GM12864 (cell line): Measurements from ENCODE around the gene NF1.
"Not testable (repeated sequence)": the region's sequence is repeated elsewhere in the genome, so short reads cannot be mapped to it uniquely, and the experiment has no call there.

Source experiments
- DNase-seq: peaks from one replicate; pipeline ENCODE4 v3.0.0-alpha.2; 2011; ENCODE audit warnings: low read depth
- H3K4me3 ChIP-seq: 2 replicates; pipeline ENCODE4 v1.5.1; 2011; ENCODE audit warnings: mild to moderate bottlenecking, low read depth, low read length, control low read depth
- TF ChIP-seq, protein P1 (sequence below): IDR thresholded peaks from 2 replicates; pipeline ENCODE4 v1.5.1; 2011; ENCODE audit warnings: low read depth, mild to moderate bottlenecking, moderate library complexity, low read length, control low read depth, inconsistent platforms; ENCODE audit errors: missing control alignments

NF1 gene

DNA sequence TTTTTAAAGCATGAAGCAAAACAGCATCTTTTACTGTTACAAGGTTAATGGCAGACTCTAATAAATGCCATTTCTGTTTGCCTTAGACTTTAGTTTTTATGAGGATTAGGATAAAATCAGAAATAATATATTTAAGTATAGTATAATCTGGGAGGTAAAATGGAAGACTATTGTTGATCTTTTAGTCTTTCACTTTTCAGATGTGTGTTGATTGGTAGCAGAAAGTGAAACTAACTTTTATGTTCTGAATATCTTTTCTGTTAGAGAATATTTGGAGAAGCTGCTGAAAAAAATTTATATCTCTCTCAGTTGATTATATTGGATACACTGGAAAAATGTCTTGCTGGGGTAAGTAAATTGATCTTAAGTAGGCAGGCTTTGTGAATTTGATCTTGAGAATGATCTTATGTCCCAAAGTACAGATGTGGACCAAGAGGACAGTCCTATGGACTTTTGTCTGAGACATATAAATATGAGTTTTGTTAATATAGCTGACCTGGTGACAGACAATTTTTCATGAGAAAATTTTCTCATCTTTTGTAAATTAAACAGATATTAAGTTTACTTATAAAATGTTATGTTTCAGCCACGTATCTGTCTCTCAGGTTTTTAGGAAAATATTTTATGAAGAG, 64.1 kb downstream of the NF1 start:
- H3K4me3 ChIP-seq, result no peak overlapping the region
- TF ChIP-seq, protein P1, sequence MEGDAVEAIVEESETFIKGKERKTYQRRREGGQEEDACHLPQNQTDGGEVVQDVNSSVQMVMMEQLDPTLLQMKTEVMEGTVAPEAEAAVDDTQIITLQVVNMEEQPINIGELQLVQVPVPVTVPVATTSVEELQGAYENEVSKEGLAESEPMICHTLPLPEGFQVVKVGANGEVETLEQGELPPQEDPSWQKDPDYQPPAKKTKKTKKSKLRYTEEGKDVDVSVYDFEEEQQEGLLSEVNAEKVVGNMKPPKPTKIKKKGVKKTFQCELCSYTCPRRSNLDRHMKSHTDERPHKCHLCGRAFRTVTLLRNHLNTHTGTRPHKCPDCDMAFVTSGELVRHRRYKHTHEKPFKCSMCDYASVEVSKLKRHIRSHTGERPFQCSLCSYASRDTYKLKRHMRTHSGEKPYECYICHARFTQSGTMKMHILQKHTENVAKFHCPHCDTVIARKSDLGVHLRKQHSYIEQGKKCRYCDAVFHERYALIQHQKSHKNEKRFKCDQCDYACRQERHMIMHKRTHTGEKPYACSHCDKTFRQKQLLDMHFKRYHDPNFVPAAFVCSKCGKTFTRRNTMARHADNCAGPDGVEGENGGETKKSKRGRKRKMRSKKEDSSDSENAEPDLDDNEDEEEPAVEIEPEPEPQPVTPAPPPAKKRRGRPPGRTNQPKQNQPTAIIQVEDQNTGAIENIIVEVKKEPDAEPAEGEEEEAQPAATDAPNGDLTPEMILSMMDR, result no peak
- DNase-seq, result no peak

DNA sequence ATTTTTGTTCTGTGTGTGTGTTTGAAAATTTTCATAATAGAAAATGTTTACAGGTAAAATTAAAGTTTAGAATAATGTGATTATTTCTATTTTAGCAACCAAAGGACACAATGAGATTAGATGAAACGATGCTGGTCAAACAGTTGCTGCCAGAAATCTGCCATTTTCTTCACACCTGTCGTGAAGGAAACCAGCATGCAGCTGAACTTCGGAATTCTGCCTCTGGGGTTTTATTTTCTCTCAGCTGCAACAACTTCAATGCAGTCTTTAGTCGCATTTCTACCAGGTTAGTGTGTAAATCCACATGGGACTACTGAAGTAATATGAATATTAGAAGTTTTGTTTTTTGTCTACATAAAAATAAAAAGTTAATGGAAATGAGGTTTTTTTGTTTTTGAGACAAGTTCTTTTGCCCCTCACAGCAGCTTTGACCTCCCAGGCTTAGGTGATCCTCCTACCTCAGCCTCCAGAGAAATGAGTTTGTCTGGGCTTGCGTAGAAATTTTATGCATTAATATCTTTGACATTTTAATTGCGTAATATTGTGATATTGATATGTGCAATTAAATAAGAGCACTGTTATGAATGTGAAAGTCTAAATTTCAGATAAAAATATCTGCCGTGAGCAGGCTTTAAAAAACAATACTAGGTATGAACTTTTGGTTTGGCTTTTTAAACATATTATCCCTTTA, 68.5 kb downstream of the NF1 start:
- no peak overlapping the region for H3K4me3 ChIP-seq
- TF ChIP-seq, protein P1, result no peak
- no peak for DNase-seq

DNA sequence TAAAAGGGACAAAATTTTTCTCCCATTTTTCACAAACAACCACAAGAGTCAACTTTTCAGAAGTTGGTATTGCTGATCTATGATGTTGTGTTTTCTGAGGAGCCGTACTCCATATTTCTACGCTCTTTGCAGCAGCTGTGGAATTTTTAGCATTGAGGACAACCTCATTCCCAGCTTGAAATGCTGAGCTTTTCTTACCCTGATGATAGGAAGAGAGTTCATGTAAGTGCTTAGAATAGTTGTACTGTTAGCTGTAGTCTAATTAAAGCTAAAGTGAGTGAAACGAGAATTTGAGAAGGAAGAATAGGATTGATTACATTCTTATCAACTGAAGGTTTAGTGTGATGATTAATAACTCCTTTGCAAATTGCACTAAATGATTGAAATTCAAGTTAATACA, 72.3 kb downstream of the NF1 start:
- TF ChIP-seq, protein P1, result no peak
- H3K4me3 ChIP-seq, result no peak overlapping the region
- no peak for DNase-seq

DNA sequence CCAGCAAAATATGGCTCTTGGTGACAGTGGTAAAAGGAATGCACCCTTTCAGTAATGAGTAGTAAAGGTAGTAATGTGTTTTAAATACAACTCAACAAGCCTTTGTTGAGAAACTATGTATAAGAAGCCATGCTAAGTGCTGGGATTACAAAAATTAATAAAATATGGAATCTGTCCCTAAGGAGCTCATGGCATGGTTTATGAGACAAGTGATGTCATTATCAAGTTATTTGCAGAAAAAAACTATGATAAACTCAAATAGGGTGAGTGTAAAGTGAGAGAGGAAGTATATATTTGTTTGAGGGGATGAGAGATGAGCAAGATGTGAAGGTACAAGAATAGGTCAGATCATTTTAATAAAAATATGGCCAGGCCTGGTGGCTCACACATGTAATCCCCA, 76.9 kb downstream of the NF1 start:
- TF ChIP-seq, protein P1, result no peak
- H3K4me3 ChIP-seq, result no peak overlapping the region
- no peak for DNase-seq

DNA sequence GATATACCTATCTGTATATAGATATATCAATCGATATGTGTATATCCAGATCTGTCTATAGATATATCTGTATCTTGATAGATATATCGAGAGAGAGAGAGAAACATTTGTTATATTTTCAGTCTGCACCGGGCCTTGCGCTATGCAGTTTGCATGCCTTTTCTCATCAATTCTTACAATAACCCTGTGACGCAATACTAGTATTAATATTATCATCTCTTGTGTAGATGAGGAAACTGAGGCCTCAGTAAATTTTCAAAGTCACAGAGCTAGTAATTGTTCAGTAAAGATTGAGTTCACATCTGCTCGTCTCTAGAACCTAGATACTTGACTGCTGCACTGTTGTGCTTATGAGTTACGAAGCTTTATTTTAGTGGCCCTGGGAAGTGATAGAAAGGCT, 77.6 kb downstream of the NF1 start:
- DNase-seq, result no peak

DNA sequence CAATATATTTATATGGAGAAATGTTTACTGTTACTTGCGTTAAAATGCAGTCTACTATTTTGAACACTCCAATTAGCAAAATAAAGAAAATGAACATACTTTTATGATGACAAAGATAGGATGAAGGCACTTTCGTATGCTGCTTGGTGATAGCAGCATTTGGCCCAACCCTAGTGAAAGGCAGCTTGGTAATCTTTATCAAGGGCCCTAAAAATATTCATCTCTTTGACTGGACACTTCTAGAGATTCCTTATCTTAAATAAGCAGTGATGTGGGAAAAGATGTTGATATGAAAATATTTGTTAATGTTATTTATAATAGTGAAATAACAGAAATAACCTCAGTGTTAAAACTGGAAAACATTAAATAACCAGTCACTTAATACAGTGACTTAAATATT, 79.4 kb downstream of the NF1 start:
- no peak for DNase-seq
- TF ChIP-seq, protein P1, result no peak
- no peak overlapping the region for H3K4me3 ChIP-seq

More for the DNA sequence above, 77.6 kb downstream of the NF1 start:
- no peak overlapping the region for H3K4me3 ChIP-seq
- TF ChIP-seq, protein P1, result no peak

DNA sequence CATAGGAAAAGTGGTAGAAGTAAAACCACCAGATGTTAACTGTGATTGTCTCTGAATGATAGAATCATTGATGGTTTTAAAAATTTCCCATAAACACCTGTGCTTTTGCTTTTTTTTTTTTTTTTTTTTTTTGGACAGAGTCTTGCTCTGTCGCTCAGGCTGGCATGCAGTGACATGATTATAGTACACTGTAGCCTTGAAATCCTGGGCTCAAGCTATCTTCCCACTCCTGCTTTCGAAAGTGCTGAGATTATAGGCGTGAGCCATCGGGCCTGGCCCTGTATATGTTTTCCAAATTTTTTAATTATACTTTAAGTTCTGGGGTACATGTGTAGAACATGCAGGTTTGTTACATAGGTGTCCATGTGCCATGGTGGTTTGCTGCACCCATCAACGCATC, 80.5 kb downstream of the NF1 start:
- TF ChIP-seq, protein P1, result no peak
- no peak overlapping the region for H3K4me3 ChIP-seq
- no peak for DNase-seq

DNA sequence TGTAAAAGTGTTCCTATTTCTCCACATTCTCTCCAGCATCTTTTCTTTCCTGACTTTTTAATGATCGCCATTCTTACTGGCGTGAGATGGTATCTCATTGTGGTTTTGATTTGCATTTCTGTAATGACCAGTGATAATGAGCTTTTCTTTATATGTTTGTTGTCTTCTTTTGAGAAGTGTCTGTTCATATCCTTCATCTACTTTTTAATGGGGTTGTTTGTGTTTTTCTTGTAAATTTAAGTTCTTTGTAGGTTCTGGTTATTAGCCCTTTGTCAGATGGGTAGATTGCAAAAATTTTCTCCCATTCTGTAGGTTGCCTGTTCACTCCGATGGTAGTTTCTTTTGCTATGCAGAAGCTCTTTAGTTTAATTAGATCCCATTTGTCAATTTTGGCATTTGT, 81.4 kb downstream of the NF1 start:
- not testable (repeated sequence) for H3K4me3 ChIP-seq, DNase-seq

DNA sequence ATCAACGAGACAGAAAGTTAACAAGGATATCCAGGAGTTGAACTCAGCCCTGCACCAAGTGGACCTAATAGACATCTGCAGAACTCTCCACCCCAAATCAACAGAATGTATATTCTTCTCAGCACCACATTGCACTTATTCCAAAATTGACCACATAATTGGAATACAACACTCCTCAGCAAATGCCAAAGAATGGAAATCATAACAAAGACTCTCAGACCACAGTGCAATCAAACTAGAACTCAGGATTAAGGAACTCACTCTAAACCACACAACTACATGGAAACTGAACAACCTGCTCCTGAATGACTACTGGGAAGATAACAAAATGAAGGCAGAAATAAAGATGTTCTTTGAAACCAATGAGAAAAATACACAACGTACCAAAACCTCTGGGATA, 84.2 kb downstream of the NF1 start:
- not testable (repeated sequence) for H3K4me3 ChIP-seq, DNase-seq
